ENCODE data around the gene TAAR8.

- TF ChIP-seq EZH2phosphoT487 (IDR thresholded peaks at IDR 0.05; ENCODE audit: insufficient read depth, low read depth) (no peak), EZH2 (IDR thresholded peaks at IDR 0.05; ENCODE audit: insufficient read depth, poor library complexity, severe bottlenecking) (no peak)
Measured at GRCh38 chr6:132568611-132569010, 16.1 kb downstream of the TAAR8 start.
